BLaER1 treated with 17β-estradiol and CSF1 and Interleukin-3, amounts not matched to agents 10 nM and 100 nM (cell line): ENCODE data around the gene PRTN3.
A peak's percentile ranks its signal among the peaks of the same experiment; 100 is the strongest.

Source experiments
- H3K27ac ChIP-seq, 11 experiments: shearing (Covaris generic); formaldehyde crosslinking; 2 replicates each; pipeline ENCODE4 v1.8.1; 2022
- H3K27me3 ChIP-seq, 11 experiments: shearing (Covaris generic); formaldehyde crosslinking; 2 replicates each; pipeline ENCODE4 v1.8.1; 2022
- H3K36me3 ChIP-seq, 11 experiments: shearing (Covaris generic); formaldehyde crosslinking; 2 replicates each; pipeline ENCODE4 v1.8.1; 2022
- H3K4me1 ChIP-seq, 10 experiments: shearing (Covaris generic); formaldehyde crosslinking; 2 replicates each; pipeline ENCODE4 v1.8.1; 2022
- H3K4me2 ChIP-seq, 11 experiments: shearing (Covaris generic); formaldehyde crosslinking; 2 replicates each; pipeline ENCODE4 v1.8.1; 2022
- H3K4me3 ChIP-seq, 10 experiments: shearing (Covaris generic); formaldehyde crosslinking; 2 replicates each; pipeline ENCODE4 v1.8.1; 2022
- H3K9ac ChIP-seq, 11 experiments: shearing (Covaris generic); formaldehyde crosslinking; 2 replicates each; pipeline ENCODE4 v1.8.1; 2022
- H3K9me3 ChIP-seq, 11 experiments: shearing (Covaris generic); formaldehyde crosslinking; replicated peaks in 1 of 11; 2 replicates each; pipeline ENCODE4 v1.8.1; 2022
- H4K20me1 ChIP-seq, 11 experiments: shearing (Covaris generic); formaldehyde crosslinking; 2 replicates each; pipeline ENCODE4 v1.8.1; 2022
- Cebpa-rat ChIP-seq, 11 experiments: shearing (Covaris generic); IDR thresholded peaks; 2 replicates each; pipeline ENCODE4 v1.8.1; 2022

PRTN3 gene

GRCh38 chr19:897442-898039 lies 56.7 kb downstream of the PRTN3 start:
- H3K36me3 ChIP-seq: peaks cover 28 to 56% (median 36%) of the 10 kb centered on the region in 11 experiments; a peak in 20 of 22 replicates
- peak overlapping the region in 2 of 11 experiments; percentile 10 to 41; a peak in 3 of 22 replicates for H3K9ac ChIP-seq
- peaks cover 10 to 34% (median 23%) of the 10 kb centered on the region in 10 experiments for H3K4me1 ChIP-seq
- no peak for TF ChIP-seq Cebpa-rat (IDR thresholded peaks at IDR 0.05)
- H3K4me3 ChIP-seq: no peak overlapping the region
- no peaks in the 10 kb centered on the region for H3K9me3 ChIP-seq
- H3K4me2 ChIP-seq: peak overlapping the region in 5 of 11 experiments; percentile 14 to 62 (median 29); a peak in 5 of 22 replicates
- peaks cover 15 to 60% (median 35%) of the 10 kb centered on the region in 11 experiments; a peak in 20 of 22 replicates for H4K20me1 ChIP-seq
- H3K27ac ChIP-seq: 0 out of 22 replicates have a peak overlapping the region, but pooled peaks of 1 of the 11 experiments have one; percentile 23
- H3K27me3 ChIP-seq: no peaks in the 10 kb centered on the region
